ENCODE measurements around the gene OBP2B. TPM values are rescaled to one million over a fixed set of nuclear protein-coding genes. Genes with fewer than 3 reads are reported as not detected.
A peak's percentile ranks its signal among the peaks of the same experiment; 100 is the strongest.
"Not testable (repeated sequence)": the region's sequence is repeated elsewhere in the genome, so short reads cannot be mapped to it uniquely, and the experiment has no call there.

Gene OBP2B
- total RNA-seq, 1 donor from 2014 or later, result not detected

GRCh38 chr9:133201424-133202144 lies 7.5 kb downstream of the OBP2B start:
- DNase-seq, result no peak

GRCh38 chr9:133200631-133201030 lies 8.4 kb downstream of the OBP2B start:
- DNase-seq, result no peak

- peak; percentile 25 for DNase-seq
These were observed 9.3 kb downstream of the OBP2B start for GRCh38 chr9:133199648-133200321.

GRCh38 chr9:133195029-133195428 lies 14.0 kb downstream of the OBP2B start:
- DNase-seq, result no peak

- no peak for DNase-seq
These were observed 14.5 kb downstream of the OBP2B start for GRCh38 chr9:133194597-133194996.

- no peak for DNase-seq
These were observed 17.1 kb downstream of the OBP2B start for GRCh38 chr9:133191989-133192388.

- DNase-seq, result no peak
These were observed 19.2 kb downstream of the OBP2B start for GRCh38 chr9:133189826-133190225.

- no peak for DNase-seq
These were observed 20.2 kb downstream of the OBP2B start for GRCh38 chr9:133188843-133189180.

GRCh38 chr9:133188006-133188842 lies 20.8 kb downstream of the OBP2B start:
- peak; percentile 29 for DNase-seq

GRCh38 chr9:133187561-133188005 lies 21.5 kb downstream of the OBP2B start:
- DNase-seq, result no peak

GRCh38 chr9:133186736-133187135 lies 22.3 kb downstream of the OBP2B start:
- DNase-seq, result no peak

GRCh38 chr9:133184971-133185370 lies 24.1 kb downstream of the OBP2B start:
- DNase-seq, result peak; percentile 83

GRCh38 chr9:133182151-133182550 lies 26.9 kb downstream of the OBP2B start:
- DNase-seq, result no peak

GRCh38 chr9:133181561-133181960 lies 27.5 kb downstream of the OBP2B start:
- DNase-seq, result no peak

GRCh38 chr9:133180953-133181352 lies 28.1 kb downstream of the OBP2B start:
- DNase-seq, result no peak

GRCh38 chr9:133173056-133173455 lies 36.0 kb downstream of the OBP2B start:
- DNase-seq, result no peak

GRCh38 chr9:133171161-133171961 lies 37.7 kb downstream of the OBP2B start:
- DNase-seq, result no peak

- no peak for DNase-seq
These were observed 38.3 kb downstream of the OBP2B start for GRCh38 chr9:133170716-133171115.

GRCh38 chr9:133169687-133170086 lies 39.4 kb downstream of the OBP2B start:
- DNase-seq, result not testable (repeated sequence)

- no peak for DNase-seq
These were observed 39.9 kb downstream of the OBP2B start for GRCh38 chr9:133169102-133169501.

- no peak for DNase-seq
These were observed 40.6 kb downstream of the OBP2B start for GRCh38 chr9:133168432-133168831.

- DNase-seq, result no peak
These were observed 41.3 kb downstream of the OBP2B start for GRCh38 chr9:133167769-133168168.

Measured in tongue (tissue), 2 donors.